K562 (cell line): ENCODE results near the gene GABRB1. TPM values are rescaled to one million over a fixed set of nuclear protein-coding genes. Genes with fewer than 3 reads are reported as not detected.

Experiments used
- ATAC-seq: fragments of 200-7000 bp; cut with Tn5 transposase; 3 replicates; pipeline ENCODE4 v1.9.1; 2020; ENCODE audit warnings: moderate library complexity
- BruUV-seq: library from RNA; stranded (reverse); fragments of 400-500 nt; replicated peaks from 2 replicates; lab custom pipeline; 2021; lab: Mats Ljungman, UMichigan
- CTCF ChIA-PET: fragments of 300-600 bp; formaldehyde crosslinking; extraction: SDS; loops from one replicate; lab custom pipeline; 2021; ENCODE audit warnings: low intra/inter-chr PET ratio; lab: Yijun Ruan, JAX
- POLR2A ChIA-PET: fragments of 300-600, 350-650 bp; sonication (Branson Sonifier 250); formaldehyde crosslinking; extraction: SDS; loops from one replicate; lab custom pipeline; 2021; ENCODE audit warnings: antibody characterized with exemption, inconsistent platforms; lab: Yijun Ruan, JAX
- DNase-seq, 4 experiments: peaks; one replicate each; pipeline versions ENCODE4 v3.0.0 to v3.0.0-alpha.2; 2011 to 2018; ENCODE audit warnings: low spot score in 3 of 4, mixed read lengths in 3 of 4; ENCODE audit errors: extremely low read depth in 1 of 4
- FAIRE-seq: peaks from 2 replicates; lab custom pipeline; 2011; peaks lifted over from hg19 to GRCh38; lab: Jason Lieb, UNC
- H2AFZ ChIP-seq: 2 replicates; pipeline ENCODE4 v1.6.0; 2011; ENCODE audit warnings: low read depth, low read length, control low read depth, inconsistent platforms
- H3K27ac ChIP-seq: fragments of 200-600 bp; 3 replicates; pipeline ENCODE4 v1.8.0; 2011; ENCODE audit warnings: low read depth, mild to moderate bottlenecking, control low read depth, inconsistent platforms, low read length, moderate library complexity, mixed read lengths; ENCODE audit errors: extremely low read depth
- H3K27me3 ChIP-seq, 2 experiments: fragments of 300-600 bp in 1 of 2; 2 replicates in 1 of 2; 3 replicates in 1 of 2; pipeline versions ENCODE4 v1.6.0 to v1.8.0; 2011; ENCODE audit warnings: inconsistent platforms in 2 of 2, low read length in 2 of 2, mild to moderate bottlenecking in 1 of 2, mixed read lengths in 1 of 2, moderate library complexity in 1 of 2; ENCODE audit not compliant: control insufficient read depth in 2 of 2, insufficient read depth in 2 of 2
- H3K36me3 ChIP-seq: fragments of 300-600 bp; 3 replicates; pipeline ENCODE4 v1.8.0; 2011; ENCODE audit warnings: mild to moderate bottlenecking, low read length, inconsistent platforms; ENCODE audit not compliant: control insufficient read depth, insufficient read depth
- H3K4me1 ChIP-seq, 2 experiments: fragments of 200-600 bp in 1 of 2; replicated peaks in 1 of 2; 2 replicates in 1 of 2; 3 replicates in 1 of 2; pipeline versions ENCODE4 v1.5.1 to v1.8.0; 2011; ENCODE audit warnings: inconsistent platforms in 2 of 2, low read length in 2 of 2, mild to moderate bottlenecking in 1 of 2, mixed read lengths in 1 of 2, moderate library complexity in 1 of 2; ENCODE audit not compliant: control insufficient read depth in 2 of 2, insufficient read depth in 2 of 2
- H3K4me2 ChIP-seq: 2 replicates; pipeline ENCODE4 v1.6.1; 2011; ENCODE audit warnings: low read length, control low read depth, inconsistent platforms, mixed read lengths; ENCODE audit not compliant: insufficient read depth
- H3K4me3 ChIP-seq: fragments of 200-600 bp; sonication (generic), shearing (Covaris generic); 2 replicates; pipeline ENCODE4 v1.5.1; 2016; ENCODE audit warnings: control low read depth, inconsistent platforms
- H3K79me2 ChIP-seq: fragments of 200-600 bp; 3 replicates; pipeline ENCODE4 v1.8.0; 2011; ENCODE audit warnings: low read length, inconsistent platforms; ENCODE audit not compliant: control insufficient read depth, insufficient read depth
- H3K9ac ChIP-seq, 2 experiments: 2 replicates each; pipeline versions ENCODE4 v1.6.0 to v1.6.1; 2011; ENCODE audit warnings: low read depth in 2 of 2, low read length in 2 of 2, control low read depth in 1 of 2, inconsistent platforms in 1 of 2, mild to moderate bottlenecking in 1 of 2, mixed read lengths in 1 of 2; ENCODE audit not compliant: insufficient read depth in 1 of 2
- H3K9me1 ChIP-seq: one replicate; pipeline ENCODE4 v1.6.0; 2011; ENCODE audit warnings: inconsistent platforms, mild to moderate bottlenecking, low read length, moderate library complexity; ENCODE audit not compliant: control insufficient read depth, insufficient read depth
- H3K9me3 ChIP-seq: replicated peaks from 2 replicates; pipeline ENCODE4 v1.5.1; 2011; ENCODE audit warnings: low read depth, low read length, inconsistent platforms; ENCODE audit not compliant: control insufficient read depth, insufficient read depth
- H4K20me1 ChIP-seq: replicated peaks from 2 replicates; pipeline ENCODE4 v1.6.1; 2011; ENCODE audit warnings: low read length, inconsistent platforms, mixed read lengths; ENCODE audit not compliant: control insufficient read depth, insufficient read depth
- BHLHE40 ChIP-seq: IDR thresholded peaks from 2 replicates; pipeline ENCODE4 v1.6.1; 2011; ENCODE audit warnings: low read length, improper control_type of control experiment
- KDM4B ChIP-seq, 2 experiments: fragments of 450-650 bp in 1 of 2; sonication (generic) in 1 of 2; IDR thresholded peaks; 2 replicates each; pipeline ENCODE4 v1.6.1; 2016 to 2017; ENCODE audit warnings: borderline replicate concordance in 2 of 2, antibody characterized with exemption in 1 of 2, low read depth in 1 of 2, mild to moderate bottlenecking in 1 of 2
- KLF13 ChIP-seq: fragments of 450-650 bp; IDR thresholded peaks from 2 replicates; pipeline ENCODE4 v1.6.1; 2016; ENCODE audit warnings: missing genetic modification characterization, low read depth, mild to moderate bottlenecking, missing compliant biosample characterization, moderate library complexity, borderline replicate concordance
- L3MBTL2 ChIP-seq: fragments of 450-650 bp; IDR thresholded peaks from 2 replicates; pipeline ENCODE4 v1.6.1; 2016; ENCODE audit warnings: mild to moderate bottlenecking, moderate library complexity
- MCM2 ChIP-seq: fragments of 450-650 bp; IDR thresholded peaks from 2 replicates; pipeline ENCODE4 v1.6.1; 2017; ENCODE audit warnings: low read depth, mild to moderate bottlenecking
- MED1 ChIP-seq: sonication (generic); formaldehyde crosslinking; IDR thresholded peaks from 2 replicates; pipeline ENCODE4 v1.8.1; 2023; ENCODE audit warnings: missing genetic modification reagents, borderline replicate concordance
- NCOA6 ChIP-seq: fragments of 450-650 bp; IDR thresholded peaks from 2 replicates; pipeline ENCODE4 v1.6.1; 2017; ENCODE audit warnings: mild to moderate bottlenecking
- POLR3A ChIP-seq: IDR thresholded peaks from 2 replicates; pipeline ENCODE4 v1.6.1; 2011; ENCODE audit warnings: borderline replicate concordance, mild to moderate bottlenecking, moderate library complexity; ENCODE audit not compliant: insufficient read length, insufficient read depth; ENCODE audit errors: extremely low read depth
- STAG1 ChIP-seq: sonication (generic); formaldehyde crosslinking; IDR thresholded peaks from 2 replicates; pipeline ENCODE4 v1.5.0; 2020; ENCODE audit warnings: missing genetic modification reagents, borderline replicate concordance
- TEAD1 ChIP-seq, 2 experiments: fragments of 450-650 bp in 1 of 2; sonication (generic) in 1 of 2; formaldehyde crosslinking; IDR thresholded peaks; 2 replicates each; pipeline versions ENCODE4 v1.4.0 to v1.8.0; 2020 to 2022; ENCODE audit warnings: mild to moderate bottlenecking in 2 of 2, missing genetic modification reagents in 1 of 2
- WGBS: fragments of 100-300 bp; shearing (Covaris generic); methylation state at CpG from one replicate; pipeline ENCODE4 v1.1.6; 2016; ENCODE audit warnings: low coverage, mixed read lengths; ENCODE audit not compliant: insufficient coverage; ENCODE audit errors: missing lambda C conversion rate; 5-methylcytosine and 5-hydroxymethylcytosine counted together
- in situ Hi-C: fragments of 300-500 bp; cut with MboI; formaldehyde crosslinking; loops from 4 replicates; pipeline ENCODE4 v1.15.0; 2018; ENCODE audit warnings: inconsistent platforms, mixed read lengths
- intact Hi-C: fragments of 100-400 bp; cut with micrococcal nuclease; formaldehyde crosslinking; loops from 2 replicates; pipeline ENCODE4 v1.14.2; 2022
- polyA plus RNA-seq, 8 experiments: library from polyadenylated mRNA; depleted of rRNA in 4 of 8; stranded (reverse) in 5 of 8; unstranded in 3 of 8; fragments of >200 nt; fragmentation: Nextera tagmentation in 2 of 8; fragmentation: Illumina TruSeq in 1 of 8; extraction: Ambion mirVana in 2 of 8; extraction: Trizol in 1 of 8; gene quantifications; 2 replicates each; pipeline versions ENCODE4 v1.2.1 to v1.2.3, GENCODE V29; 2011 to 2014; ENCODE audit warnings: inconsistent platforms in 1 of 8, missing spikeins in 1 of 8
- total RNA-seq, 7 experiments: library from RNA; depleted of rRNA in 6 of 7; stranded (reverse); fragments of >200 nt in 6 of 7; fragmentation: Illumina TruSeq in 2 of 7; extraction: Trizol in 2 of 7; gene quantifications; 2 replicates each; pipeline versions ENCODE4 v1.2.1 to v1.2.3, GENCODE V29; 2011 to 2021; ENCODE audit warnings: low replicate concordance in 1 of 7
- TF ChIP-seq, protein P1 (sequence below): fragments of 250-450 bp; sonication (Bioruptor Pico); IDR thresholded peaks from 2 replicates; pipeline ENCODE4 v1.8.0; 2022; ENCODE audit warnings: moderate library complexity, mild to moderate bottlenecking, inconsistent platforms

Gene GABRB1
- total and polyA plus RNA-seq, 9 of the 15 experiments (the other 6 are each of a cell fraction or from before 2014, with no cell fraction given): not detected

DNA sequence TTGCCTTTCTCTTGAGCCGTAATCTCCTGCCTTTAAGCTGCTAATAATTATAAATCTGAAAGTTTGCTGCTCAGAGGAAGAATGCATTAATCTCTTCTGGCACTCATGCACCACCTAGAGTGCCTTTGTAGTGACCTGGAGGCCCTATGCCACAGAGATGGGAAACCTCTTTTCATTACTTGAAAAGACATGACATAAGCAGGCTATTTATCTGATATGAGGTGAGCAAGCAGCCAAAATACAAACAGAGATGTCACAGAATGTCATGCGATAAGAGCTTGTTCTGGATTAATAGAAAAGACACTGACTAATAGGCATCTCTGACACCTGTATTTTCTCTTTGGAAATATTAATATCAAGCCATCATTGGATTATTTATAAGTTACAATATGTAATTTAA, 42.3 kb downstream of the GABRB1 start:
- no peaks in the 10 kb centered on the region for H3K4me1 ChIP-seq
- TF ChIP-seq, protein P1, sequence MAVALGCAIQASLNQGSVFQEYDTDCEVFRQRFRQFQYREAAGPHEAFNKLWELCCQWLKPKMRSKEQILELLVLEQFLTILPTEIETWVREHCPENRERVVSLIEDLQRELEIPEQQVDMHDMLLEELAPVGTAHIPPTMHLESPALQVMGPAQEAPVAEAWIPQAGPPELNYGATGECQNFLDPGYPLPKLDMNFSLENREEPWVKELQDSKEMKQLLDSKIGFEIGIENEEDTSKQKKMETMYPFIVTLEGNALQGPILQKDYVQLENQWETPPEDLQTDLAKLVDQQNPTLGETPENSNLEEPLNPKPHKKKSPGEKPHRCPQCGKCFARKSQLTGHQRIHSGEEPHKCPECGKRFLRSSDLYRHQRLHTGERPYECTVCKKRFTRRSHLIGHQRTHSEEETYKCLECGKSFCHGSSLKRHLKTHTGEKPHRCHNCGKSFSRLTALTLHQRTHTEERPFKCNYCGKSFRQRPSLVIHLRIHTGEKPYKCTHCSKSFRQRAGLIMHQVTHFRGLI (CRISPR knock-in tag): no peak
- TF ChIP-seq NCOA6: no peak
- no peak for TF ChIP-seq STAG1 (CRISPR knock-in tag)
- no peak for TF ChIP-seq BHLHE40

DNA sequence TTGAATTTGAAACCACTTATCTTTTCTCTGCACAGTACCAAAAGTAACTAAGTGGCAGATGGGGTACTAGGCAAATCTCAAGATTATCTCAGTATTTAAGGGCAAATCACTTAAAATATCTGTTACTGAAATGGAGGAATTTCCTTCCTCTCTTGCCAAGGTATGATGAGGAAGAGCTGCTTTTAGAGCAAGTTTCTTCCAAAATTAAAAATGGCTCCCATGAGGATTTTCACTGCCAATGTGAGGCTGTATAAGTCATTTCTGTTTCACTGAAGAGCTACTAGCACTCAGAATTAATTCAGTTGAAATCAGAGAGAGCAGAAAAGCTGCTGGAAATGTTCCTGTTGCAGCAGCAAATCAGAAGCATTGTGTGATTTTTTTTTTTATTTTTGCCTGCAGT, 43.4 kb downstream of the GABRB1 start:
- in situ Hi-C loops (no loop called here), intact Hi-C loops (no loop called here)
- no peak overlapping the region for H3K9ac ChIP-seq
- H3K27ac ChIP-seq: no peak overlapping the region
- ATAC-seq (no peak), DNase-seq (no peak), FAIRE-seq (no peak)
- H3K4me2 ChIP-seq: no peak overlapping the region
- no peak overlapping the region for H3K4me3 ChIP-seq
- H3K9me3 ChIP-seq: 0 out of 2 replicates have a peak, but pooled peaks cover 1% of the 10 kb centered on the region
- no peaks in the 10 kb centered on the region for H3K27me3 ChIP-seq
- ChIA-PET POLR2A (interaction anchor here (1.1 kb wide), 1 partner anchor 26 kb away, joined by 4 read pairs; no protein-coding TSS in a partner anchor), CTCF (no interaction called here)
- no peaks in the 10 kb centered on the region for H4K20me1 ChIP-seq
- no TSS peak for BruUV-seq
- no peaks in the 10 kb centered on the region for H3K9me1 ChIP-seq
- H2AFZ ChIP-seq: no peak overlapping the region
- TF ChIP-seq TEAD1 (CRISPR knock-in tag; IDR thresholded peaks at IDR 0.05) (no peak), L3MBTL2 (no peak), POLR3A (no peak), KDM4B (IDR thresholded peaks at IDR 0.05; ENCODE audit: borderline replicate concordance in 2 of 2, low read depth in 1 of 2) (no peak), MED1 (no peak), MCM2 (no peak), KLF13 (no peak)
- no peaks in the 10 kb centered on the region for H3K4me1 ChIP-seq
- H3K79me2 ChIP-seq: no peaks in the 10 kb centered on the region
- no peaks in the 10 kb centered on the region for H3K36me3 ChIP-seq

More for the DNA sequence above, 42.3 kb downstream of the GABRB1 start:
- 0% methylated on average over 2 of the region's 2 CpGs for WGBS
- H3K9ac ChIP-seq: no peak overlapping the region
- CTCF ChIA-PET: no interaction called here
- intact Hi-C loops (no loop called here), in situ Hi-C loops (no loop called here)
- H3K27ac ChIP-seq: no peak overlapping the region
- H3K27me3 ChIP-seq: no peaks in the 10 kb centered on the region
- POLR2A ChIA-PET: interaction anchor here (1.1 kb wide), 1 partner anchor 25 kb away, joined by 4 read pairs; no protein-coding TSS in a partner anchor
- H3K79me2 ChIP-seq: no peaks in the 10 kb centered on the region
- ATAC-seq (no peak), DNase-seq (no peak), FAIRE-seq (no peak)
- no peak overlapping the region for H2AFZ ChIP-seq
- H3K4me3 ChIP-seq: no peak overlapping the region
- no peaks in the 10 kb centered on the region for H3K36me3 ChIP-seq
- H3K4me2 ChIP-seq: no peak overlapping the region
- no peaks in the 10 kb centered on the region for H4K20me1 ChIP-seq
- no TSS peak for BruUV-seq
- 0 out of 2 replicates have a peak, but pooled peaks cover 1% of the 10 kb centered on the region for H3K9me3 ChIP-seq
- H3K9me1 ChIP-seq: no peaks in the 10 kb centered on the region
